Immature natural killer cell (primary cell): ENCODE results near the gene ARMC5. TPM values are rescaled to one million over a fixed set of nuclear protein-coding genes. Genes with fewer than 3 reads are reported as not detected.

ENCODE experiments used
- DNase-seq, 3 donors: peaks; one replicate each; pipeline ENCODE4 v3.0.0; 2022; ENCODE audit warnings: mixed read lengths in 1 of 3
- H3K27ac Mint-ChIP-seq, 6 donors: one replicate each; pipeline ENCODE4 v1.8.0; 2020; ENCODE audit warnings: mixed read lengths in 6 of 6, mild to moderate bottlenecking in 5 of 6, inconsistent platforms in 4 of 6, moderate library complexity in 3 of 6
- H3K27me3 Mint-ChIP-seq, 3 donors: one replicate each; pipeline ENCODE4 v1.8.0; 2020 to 2021; ENCODE audit warnings: low read depth in 3 of 3, mild to moderate bottlenecking in 3 of 3, mixed read lengths in 3 of 3, moderate library complexity in 3 of 3, inconsistent platforms in 1 of 3
- H3K36me3 Mint-ChIP-seq, 3 donors: one replicate each; pipeline ENCODE4 v1.8.0; 2020; ENCODE audit warnings: mixed read lengths in 3 of 3, inconsistent platforms in 2 of 3, mild to moderate bottlenecking in 2 of 3
- H3K4me1 Mint-ChIP-seq, 2 donors: one replicate each; pipeline ENCODE4 v1.8.0; 2020; ENCODE audit warnings: inconsistent platforms in 2 of 2, mild to moderate bottlenecking in 2 of 2, mixed read lengths in 2 of 2, moderate library complexity in 1 of 2
- H3K4me3 Mint-ChIP-seq, 5 donors: one replicate each; pipeline ENCODE4 v1.8.0; 2020; ENCODE audit warnings: mild to moderate bottlenecking in 5 of 5, mixed read lengths in 5 of 5, inconsistent platforms in 3 of 5, moderate library complexity in 3 of 5
- H3K9me3 Mint-ChIP-seq, 6 donors: one replicate each; pipeline ENCODE4 v1.8.0; 2020; ENCODE audit warnings: mild to moderate bottlenecking in 6 of 6, mixed read lengths in 6 of 6, inconsistent platforms in 4 of 6, moderate library complexity in 3 of 6
- polyA plus RNA-seq, 3 donors: library from polyadenylated mRNA; unstranded; fragments of 300-500 nt; fragmentation: Illumina TruSeq; gene quantifications; one replicate each; pipeline ENCODE4 v1.2.3, GENCODE V29; 2021

Gene ARMC5
- polyA plus RNA-seq, 3 donors from 2014 or later = 11.1 to 16.2 (median 14.2) TPM

GRCh38 chr16:31513884-31514283, 54.6 kb downstream of the ARMC5 start:
- H3K36me3 Mint-ChIP-seq = peaks cover 0 to 5% (median 3%) of the 10 kb centered on the region in 3 donors
- DNase-seq = no peak
- H3K27me3 Mint-ChIP-seq = peaks cover 3 to 9% (median 5%) of the 10 kb centered on the region in 3 donors
- no peak overlapping the region for H3K27ac Mint-ChIP-seq
- H3K4me3 Mint-ChIP-seq = no peak overlapping the region
- H3K9me3 Mint-ChIP-seq = peaks cover 0 to 8% (median 0%) of the 10 kb centered on the region in 6 donors
- peaks cover 11% of the 10 kb centered on the region in 2 donors for H3K4me1 Mint-ChIP-seq

Other genes with a start within 250 kb of the ARMC5 start
- not detected for gene TRIM72, start 245.4 kb upstream of the ARMC5 start, polyA plus RNA-seq
- gene PYDC1, start 242.4 kb upstream of the ARMC5 start, polyA plus RNA-seq = not detected
- gene ITGAM, start 199.5 kb upstream of the ARMC5 start, polyA plus RNA-seq = 100 to 1,000 TPM in 1 of 3 donors, 10 to 100 TPM in 2; 70.6 to 186 (median 89.3) TPM
- gene ITGAX, start 104.3 kb upstream of the ARMC5 start, polyA plus RNA-seq = 10 to 100 TPM; 41.6 to 82.9 (median 47.9) TPM
- under 1 TPM in 2 of 3 donors, not detected in 1; 0.27 to 0.47 TPM for gene ITGAD, start 66.2 kb upstream of the ARMC5 start, polyA plus RNA-seq
- gene COX6A2, start 31.1 kb upstream of the ARMC5 start, polyA plus RNA-seq = 1 to 10 TPM in 2 of 3 donors, not detected in 1; 1.5 to 1.8 TPM
- under 1 TPM in 2 of 3 donors, not detected in 1; 0.10 to 0.17 TPM for gene ZNF843, start 16.7 kb upstream of the ARMC5 start, polyA plus RNA-seq
- under 1 TPM in 2 of 3 donors, not detected in 1; 0.32 to 0.53 TPM for gene TGFB1I1, start 12.7 kb downstream of the ARMC5 start, polyA plus RNA-seq
- 1 to 10 TPM in 1 of 3 donors, under 1 TPM in 1, not detected in 1; 0.72 to 1.9 TPM for gene SLC5A2, start 23.6 kb downstream of the ARMC5 start, polyA plus RNA-seq
- 10 to 100 TPM; 18.5 to 24.3 (median 19.6) TPM for gene RUSF1, start 48.9 kb downstream of the ARMC5 start, polyA plus RNA-seq
- gene AHSP, start 68.4 kb downstream of the ARMC5 start, polyA plus RNA-seq = 1 to 10 TPM in 1 of 3 donors, not detected in 2; 1.8 TPM